Kidney (tissue), 14 donors: Measurements from ENCODE around the gene PSMA3. TPM values are rescaled to one million over a fixed set of nuclear protein-coding genes. Genes with fewer than 3 reads are reported as not detected.

Source experiments
- DNase-seq, 5 donors: peaks; one replicate each; pipeline ENCODE4 v3.0.0-alpha.2; 2013 to 2020
- FAIRE-seq: peaks from 2 replicates; lab custom pipeline; 2012; peaks lifted over from hg19 to GRCh38; lab: Jason Lieb, UNC
- H3K27ac ChIP-seq, 2 donors: one replicate each; pipeline ENCODE4 v1.7.0; 2013; ENCODE audit warnings: low read depth in 2 of 2, low read length in 2 of 2, inconsistent platforms in 1 of 2
- H3K27me3 ChIP-seq: one replicate; pipeline ENCODE4 v1.7.1; 2013; ENCODE audit warnings: low read length, inconsistent platforms; ENCODE audit not compliant: control insufficient read depth, insufficient read depth
- H3K36me3 ChIP-seq, 3 donors: one replicate each; pipeline versions ENCODE4 v1.7.0 to v1.7.1; 2013; ENCODE audit warnings: low read length in 3 of 3, control low read depth in 1 of 3, inconsistent platforms in 1 of 3; ENCODE audit not compliant: insufficient read depth in 3 of 3, control insufficient read depth in 2 of 3
- H3K4me1 ChIP-seq, 3 donors: one replicate each; pipeline versions ENCODE4 v1.7.0 to v1.7.1; 2013; ENCODE audit warnings: low read length in 3 of 3, inconsistent platforms in 1 of 3, low read depth in 1 of 3; ENCODE audit not compliant: control insufficient read depth in 2 of 3, insufficient read depth in 2 of 3
- H3K4me3 ChIP-seq, 3 donors: one replicate each; pipeline versions ENCODE4 v1.7.0 to v1.8.1; 2013; ENCODE audit warnings: low read length in 3 of 3, control low read depth in 1 of 3, inconsistent platforms in 1 of 3
- H3K9ac ChIP-seq, 3 donors: one replicate each; pipeline versions ENCODE4 v1.7.0 to v1.7.1; 2013; ENCODE audit warnings: low read length in 3 of 3, control low read depth in 1 of 3, inconsistent platforms in 1 of 3
- H3K9me3 ChIP-seq, 3 donors: one replicate each; pipeline versions ENCODE4 v1.7.0 to v1.7.1; 2013; ENCODE audit warnings: low read length in 3 of 3, control low read depth in 1 of 3, inconsistent platforms in 1 of 3; ENCODE audit not compliant: control insufficient read depth in 2 of 3, insufficient read depth in 1 of 3
- CTCF ChIP-seq: IDR thresholded peaks from 3 replicates; pipeline ENCODE4 v1.5.1; 2012; ENCODE audit warnings: mild to moderate bottlenecking, moderate library complexity, borderline replicate concordance; ENCODE audit not compliant: insufficient read depth; ENCODE audit errors: extremely low read depth
- intact Hi-C: fragments of 100-400 bp; cut with DNase I; formaldehyde crosslinking; loops from one replicate; pipeline ENCODE4 v1.11.1; 2022
- polyA plus RNA-seq: library from polyadenylated mRNA; stranded (reverse); fragments of 350-450 nt; fragmentation: Illumina TruSeq; extraction: RNeasy Lipid Tissue Mini Kit (QIAGEN cat#74804); gene quantifications from one replicate; pipeline ENCODE4 v1.2.3, GENCODE V29; 2014; ENCODE audit warnings: low read depth, low replicate concordance; ENCODE audit not compliant: insufficient read depth
- total RNA-seq: library from RNA; stranded (reverse); fragmentation: NEBNext Ultra II Directional; extraction: Animal tissue kit (Norgen Biotek cat#: 25700); gene quantifications from one replicate; pipeline ENCODE4 v1.2.1, GENCODE V29; 2021
- donor health status: control.
- donor health status: control.
- donor health status: control.
- donor health status: control.
- donor health status: control.
- donor health status: DM: yes; HTN: yes; CAD: no.
- donor health status: Normal renal cell carcinoma (clear cell type).

PSMA3 gene
- total and polyA plus RNA-seq, 2 donors from 2014 or later = 151 to 164 TPM

GRCh38 chr14:58297762-58298476 lies 53.3 kb downstream of the PSMA3 start:
- Histone ChIP-seq H3K4me3 (peak overlapping the region; percentile 95 to 99 (median 98)), H3K4me1 (peaks cover 0 to 22% (median 11%) of the 10 kb centered on the region in 3 donors), H3K9me3 (no peaks in the 10 kb centered on the region), H3K9ac (peak overlapping the region; percentile 97 to 98 (median 97)), H3K27ac (peak overlapping the region; percentile 99 to 100), H3K36me3 (peaks cover 7 to 8% (median 7%) of the 10 kb centered on the region in 3 donors), H3K27me3 (no peaks in the 10 kb centered on the region)
- intact Hi-C loops = no loop called here
- peak; percentile 99 to 100 (median 100) for DNase-seq
- peak; percentile 99 for FAIRE-seq
- peak; percentile 5 for TF ChIP-seq CTCF

- Histone ChIP-seq H3K4me1 (peaks cover 0 to 22% (median 11%) of the 10 kb centered on the region in 3 donors), H3K9me3 (no peaks in the 10 kb centered on the region), H3K27ac (peak within 1 kb of the TSS; percentile 99 to 100), H3K9ac (peak within 1 kb of the TSS; percentile 97 to 98 (median 97)), H3K36me3 (peaks cover 7 to 14% (median 12%) of the 10 kb centered on the region in 3 donors), H3K27me3 (no peaks in the 10 kb centered on the region), H3K4me3 (peak within 1 kb of the TSS; percentile 95 to 99 (median 98))
- peak in 3 of 5 donors; percentile 45 to 94 (median 76) for DNase-seq
- intact Hi-C loops = no loop called here
- TF ChIP-seq CTCF = no peak
- FAIRE-seq = no peak
Observed at GRCh38 chr14:58298477-58299400, 54.1 kb downstream of the PSMA3 start, which contains the start of gene ARID4A. ARID4A (plus strand) TSS chr14:58298555; CDS start chr14:58299855, 1,300 bp downstream.

- FAIRE-seq = no peak
- Histone ChIP-seq H3K9ac (peak overlapping the region; percentile 64 to 97 (median 88)), H3K4me1 (peaks cover 0 to 22% (median 7%) of the 10 kb centered on the region in 3 donors), H3K27me3 (no peaks in the 10 kb centered on the region), H3K4me3 (peak overlapping the region; percentile 82 to 96 (median 83)), H3K36me3 (peaks cover 2 to 12% (median 9%) of the 10 kb centered on the region in 3 donors), H3K27ac (peak overlapping the region; percentile 85 to 95), H3K9me3 (no peaks in the 10 kb centered on the region)
- no peak for TF ChIP-seq CTCF
- peak; percentile 28 to 81 (median 63) for DNase-seq
- intact Hi-C loops = no loop called here
Observed at GRCh38 chr14:58299401-58300330, 55.0 kb downstream of the PSMA3 start.
